Measurements from ENCODE around the gene PITPNB. TPM values are rescaled to one million over a fixed set of nuclear protein-coding genes. Genes with fewer than 3 reads are reported as not detected.
A peak's percentile ranks its signal among the peaks of the same experiment; 100 is the strongest.

PITPNB gene
- polyA plus RNA-seq, 1 donor (not counting 4 experiments of a cell fraction or from before 2014, with no cell fraction given) = 81.6 TPM

- Histone ChIP-seq H3K9me3 (ENCODE audit: control insufficient read depth, low read depth, low read length) (no peaks in the 10 kb centered on the region), H4K20me1 (ENCODE audit: control insufficient read depth, extremely low read depth, insufficient read depth, low read length) (peaks cover 7% of the 10 kb centered on the region), H3K9me1 (ENCODE audit: control insufficient read depth, extremely low read depth, insufficient read depth, low read length) (no peaks in the 10 kb centered on the region), H2AFZ (ENCODE audit: control insufficient read depth, low read length) (no peak overlapping the region), H3K9ac (ENCODE audit: control insufficient read depth, extremely low read depth, insufficient read depth, low read length) (no peak overlapping the region), H3K4me3 (ENCODE audit: control insufficient read depth in 2 of 3, extremely low read depth in 1 of 3, insufficient read depth in 2 of 3, low read depth in 1 of 3, low read length in 3 of 3) (no peak overlapping the region), H3K27me3 (ENCODE audit: control insufficient read depth, extremely low read depth, insufficient read depth, low read length) (no peaks in the 10 kb centered on the region), H3K79me2 (ENCODE audit: control insufficient read depth, insufficient read depth, low read length) (peaks cover 55% of the 10 kb centered on the region), H3K4me2 (ENCODE audit: control insufficient read depth, extremely low read depth, insufficient read depth, low read depth, low read length) (no peak overlapping the region), H3K36me3 (ENCODE audit: control insufficient read depth in 2 of 2, extremely low read depth in 1 of 2, insufficient read depth in 2 of 2, low read length in 2 of 2) (peaks cover 31 to 34% of the 10 kb centered on the region in 2 experiments), H3K27ac (ENCODE audit: control insufficient read depth, insufficient read depth, low read length) (no peak overlapping the region), H3K4me1 (ENCODE audit: control insufficient read depth, extremely low read depth, insufficient read depth, low read length) (peaks cover 9% of the 10 kb centered on the region)
- DNase-seq (ENCODE audit: low read depth, low spot score) = no peak
- no peak for TF ChIP-seq CTCF (optimal IDR thresholded peaks at IDR 0.05 in 1 of 3, IDR thresholded peaks at IDR 0.05 in 1 of 3, conservative IDR thresholded peaks at IDR 0.05 in 1 of 3; ENCODE audit: extremely low read depth in 1 of 3, insufficient read depth in 2 of 3, low read length in 3 of 3)
- no peak for TF ChIP-seq EZH2 (IDR thresholded peaks at IDR 0.05; ENCODE audit: low read length)
- no peak for FAIRE-seq
- dilution Hi-C loops (cut with MboI; ENCODE audit: extremely low pct_ligation_motif_present, low sequenced_read_pairs) = no loop called here
Measured at GRCh38 chr22:27886843-27887151, 32.3 kb downstream of the PITPNB start.

GRCh38 chr22:27885977-27886842 lies 32.8 kb downstream of the PITPNB start:
- Histone ChIP-seq H3K9me3 (ENCODE audit: control insufficient read depth, low read depth, low read length) (no peaks in the 10 kb centered on the region), H3K27me3 (ENCODE audit: control insufficient read depth, extremely low read depth, insufficient read depth, low read length) (no peaks in the 10 kb centered on the region), H3K36me3 (ENCODE audit: control insufficient read depth in 2 of 2, extremely low read depth in 1 of 2, insufficient read depth in 2 of 2, low read length in 2 of 2) (peaks cover 27 to 28% of the 10 kb centered on the region in 2 experiments), H3K27ac (ENCODE audit: control insufficient read depth, insufficient read depth, low read length) (no peak overlapping the region), H2AFZ (ENCODE audit: control insufficient read depth, low read length) (no peak overlapping the region), H3K4me2 (ENCODE audit: control insufficient read depth, extremely low read depth, insufficient read depth, low read depth, low read length) (no peak overlapping the region), H3K4me1 (ENCODE audit: control insufficient read depth, extremely low read depth, insufficient read depth, low read length) (peaks cover 13% of the 10 kb centered on the region), H3K79me2 (ENCODE audit: control insufficient read depth, insufficient read depth, low read length) (peaks cover 49% of the 10 kb centered on the region), H4K20me1 (ENCODE audit: control insufficient read depth, extremely low read depth, insufficient read depth, low read length) (peaks cover 11% of the 10 kb centered on the region), H3K9ac (ENCODE audit: control insufficient read depth, extremely low read depth, insufficient read depth, low read length) (no peak overlapping the region), H3K9me1 (ENCODE audit: control insufficient read depth, extremely low read depth, insufficient read depth, low read length) (no peaks in the 10 kb centered on the region), H3K4me3 (ENCODE audit: control insufficient read depth in 2 of 3, extremely low read depth in 1 of 3, insufficient read depth in 2 of 3, low read depth in 1 of 3, low read length in 3 of 3) (no peak overlapping the region)
- DNase-seq (ENCODE audit: low read depth, low spot score) (no peak), FAIRE-seq (peak; percentile 59)
- TF ChIP-seq EZH2 (IDR thresholded peaks at IDR 0.05; ENCODE audit: low read length) (no peak), CTCF (optimal IDR thresholded peaks at IDR 0.05 in 1 of 3, IDR thresholded peaks at IDR 0.05 in 1 of 3, conservative IDR thresholded peaks at IDR 0.05 in 1 of 3; ENCODE audit: extremely low read depth in 1 of 3, insufficient read depth in 2 of 3, low read length in 3 of 3) (peak; percentile 26 to 72 (median 72))
- dilution Hi-C loops (cut with MboI; ENCODE audit: extremely low pct_ligation_motif_present, low sequenced_read_pairs) = no loop called here

All from keratinocyte (primary cell).